Stimulated activated CD8-positive, alpha-beta memory T cell treated with anti-CD3 and anti-CD28 coated beads, Interleukin-4, amount 100 ng/mL, for 1 hour (primary cell): ENCODE results near the gene TOB1.

Source experiments
- DNase-seq, 2 donors: peaks; one replicate each; pipeline ENCODE4 v3.0.0-alpha.2; 2020; ENCODE audit warnings: low read depth in 2 of 2, low spot score in 1 of 2

Gene TOB1, protein sequence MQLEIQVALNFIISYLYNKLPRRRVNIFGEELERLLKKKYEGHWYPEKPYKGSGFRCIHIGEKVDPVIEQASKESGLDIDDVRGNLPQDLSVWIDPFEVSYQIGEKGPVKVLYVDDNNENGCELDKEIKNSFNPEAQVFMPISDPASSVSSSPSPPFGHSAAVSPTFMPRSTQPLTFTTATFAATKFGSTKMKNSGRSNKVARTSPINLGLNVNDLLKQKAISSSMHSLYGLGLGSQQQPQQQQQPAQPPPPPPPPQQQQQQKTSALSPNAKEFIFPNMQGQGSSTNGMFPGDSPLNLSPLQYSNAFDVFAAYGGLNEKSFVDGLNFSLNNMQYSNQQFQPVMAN

DNA sequence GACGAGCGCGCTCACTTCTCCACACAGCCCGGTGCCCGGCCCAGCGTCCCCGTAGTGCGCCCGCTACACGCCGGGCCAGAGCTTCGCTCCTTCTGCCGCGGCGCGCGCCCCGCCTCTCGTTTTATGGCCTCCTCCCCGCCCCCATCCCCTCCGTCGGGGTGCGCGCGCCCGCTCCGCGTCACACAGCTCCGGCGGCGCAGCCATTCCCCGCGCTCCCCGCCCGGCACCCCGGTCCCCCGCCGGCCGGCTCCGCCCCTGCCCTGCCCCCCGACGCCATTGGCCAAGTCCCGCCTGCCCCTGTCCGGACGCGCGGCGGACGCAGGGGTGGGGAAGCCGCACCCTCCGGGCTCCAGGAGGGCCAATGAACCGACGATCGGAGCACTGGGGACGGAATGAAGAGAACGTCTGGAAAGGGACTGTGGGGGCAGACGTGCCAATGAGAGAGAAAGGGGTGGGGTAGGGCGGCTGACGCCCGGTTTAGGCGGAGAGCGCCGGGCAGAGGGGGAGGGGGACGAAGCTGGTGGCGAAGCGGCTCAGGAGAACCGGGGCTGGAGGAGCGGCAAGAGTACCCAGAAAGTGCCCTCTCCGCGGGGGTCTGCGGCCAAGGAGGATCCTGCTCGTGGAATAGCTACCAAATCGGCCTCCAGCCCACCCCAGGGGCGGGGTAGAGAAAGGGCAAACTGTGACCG, at the start of gene TOB1:
Gene TOB1 (minus strand): TSS at position 94 of the 689 bp plus-strand sequence. CDS start 2,337 bp downstream, outside the sequence.
- DNase-seq, result peak; percentile 94

GRCh38 chr17:50914505-50915063, 48.4 kb upstream of the TOB1 start:
- no peak for DNase-seq

GRCh38 chr17:50913120-50913519, 47.0 kb upstream of the TOB1 start:
- DNase-seq, result no peak

DNA sequence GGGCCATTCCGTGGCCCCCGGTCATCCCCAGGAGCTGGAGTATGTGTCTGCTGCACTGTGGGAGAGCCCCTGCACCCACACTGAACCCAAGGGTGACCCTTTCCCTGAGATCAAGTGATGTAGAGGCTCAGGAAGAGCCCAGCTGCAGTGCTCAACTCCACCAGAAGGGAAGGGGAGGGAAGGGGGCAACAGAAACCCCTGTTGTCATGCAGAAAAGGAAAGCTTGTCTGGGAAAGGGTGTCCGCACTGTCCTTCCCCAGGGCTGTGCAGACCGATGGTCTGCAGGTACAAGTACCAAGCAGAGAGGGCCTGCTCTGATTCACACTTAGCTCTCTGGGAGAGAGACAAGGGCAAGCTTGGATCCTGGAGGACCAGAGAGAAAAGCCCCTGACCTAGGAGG, 45.7 kb upstream of the TOB1 start:
- DNase-seq, result no peak

- no peak for DNase-seq
Measured at GRCh38 chr17:50911450-50911849, 45.3 kb upstream of the TOB1 start.

GRCh38 chr17:50909765-50910605, 43.8 kb upstream of the TOB1 start:
- DNase-seq, result peak; percentile 35 to 59

DNA sequence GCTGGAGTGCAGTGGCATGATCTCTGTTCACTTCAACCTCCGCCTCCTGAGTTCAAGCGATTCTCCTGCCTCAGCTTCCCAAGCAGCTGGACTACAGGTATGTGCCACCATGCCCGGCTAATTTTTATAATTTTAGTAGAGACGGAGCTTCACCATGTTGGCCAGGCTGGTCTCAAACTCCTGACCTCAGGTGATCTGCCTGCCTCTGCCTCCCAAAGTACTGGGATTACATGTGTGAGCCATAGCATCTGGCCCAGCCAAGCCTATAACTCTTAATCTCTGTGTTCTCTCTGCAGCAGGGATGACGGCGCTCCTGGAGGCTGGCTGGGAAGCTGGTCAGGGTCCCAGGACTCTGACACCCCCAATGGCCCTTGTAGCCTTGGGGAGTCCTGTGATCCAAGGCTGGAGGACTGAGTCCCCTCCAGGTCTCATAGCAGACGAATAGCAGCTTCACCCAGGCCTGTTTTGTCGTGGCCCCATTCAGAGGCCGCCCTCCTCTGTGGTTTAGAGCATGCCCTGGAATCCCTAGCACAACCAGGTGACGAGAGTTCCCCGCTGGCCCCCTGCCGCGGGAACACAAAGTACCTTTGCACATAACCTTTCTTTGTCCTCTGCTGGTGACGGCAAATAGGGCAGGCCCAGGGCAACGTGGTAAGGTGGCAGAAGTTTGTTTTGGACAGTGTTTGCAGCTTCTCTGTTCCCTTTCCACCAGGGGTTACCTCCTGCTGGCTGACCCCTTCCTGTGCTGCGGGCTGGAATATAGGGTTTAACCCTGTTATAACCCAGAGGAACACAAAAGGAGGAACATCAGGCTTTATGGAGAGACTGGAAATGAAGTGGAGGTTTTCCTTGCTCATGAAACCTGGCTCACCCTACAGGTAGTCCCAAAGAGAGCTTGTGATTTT, 43.0 kb upstream of the TOB1 start:
- no peak for DNase-seq

- no peak for DNase-seq
Measured at GRCh38 chr17:50908140-50908859, 42.1 kb upstream of the TOB1 start.

DNA sequence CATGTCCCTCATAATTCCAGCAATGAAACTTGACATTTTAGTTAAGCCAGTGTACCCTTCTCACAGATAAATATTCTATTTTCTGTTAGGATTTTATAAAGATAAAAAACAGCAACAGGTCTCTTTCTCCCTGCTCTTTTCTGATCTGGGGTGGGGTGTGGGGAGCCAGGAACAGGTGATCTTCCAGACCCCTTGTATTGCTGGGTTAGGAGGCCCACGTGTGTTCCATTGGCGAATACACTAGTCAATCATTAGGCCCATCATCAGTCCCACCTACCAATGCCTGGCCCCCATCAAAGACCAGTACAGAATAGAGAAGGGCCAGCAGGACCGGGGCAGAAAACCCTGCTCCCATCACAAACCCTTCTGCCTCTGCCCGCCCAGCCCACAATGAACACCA, 40.3 kb upstream of the TOB1 start:
- DNase-seq, result no peak

- DNase-seq, result no peak
Measured at GRCh38 chr17:50905460-50905803, 39.3 kb upstream of the TOB1 start.

DNA sequence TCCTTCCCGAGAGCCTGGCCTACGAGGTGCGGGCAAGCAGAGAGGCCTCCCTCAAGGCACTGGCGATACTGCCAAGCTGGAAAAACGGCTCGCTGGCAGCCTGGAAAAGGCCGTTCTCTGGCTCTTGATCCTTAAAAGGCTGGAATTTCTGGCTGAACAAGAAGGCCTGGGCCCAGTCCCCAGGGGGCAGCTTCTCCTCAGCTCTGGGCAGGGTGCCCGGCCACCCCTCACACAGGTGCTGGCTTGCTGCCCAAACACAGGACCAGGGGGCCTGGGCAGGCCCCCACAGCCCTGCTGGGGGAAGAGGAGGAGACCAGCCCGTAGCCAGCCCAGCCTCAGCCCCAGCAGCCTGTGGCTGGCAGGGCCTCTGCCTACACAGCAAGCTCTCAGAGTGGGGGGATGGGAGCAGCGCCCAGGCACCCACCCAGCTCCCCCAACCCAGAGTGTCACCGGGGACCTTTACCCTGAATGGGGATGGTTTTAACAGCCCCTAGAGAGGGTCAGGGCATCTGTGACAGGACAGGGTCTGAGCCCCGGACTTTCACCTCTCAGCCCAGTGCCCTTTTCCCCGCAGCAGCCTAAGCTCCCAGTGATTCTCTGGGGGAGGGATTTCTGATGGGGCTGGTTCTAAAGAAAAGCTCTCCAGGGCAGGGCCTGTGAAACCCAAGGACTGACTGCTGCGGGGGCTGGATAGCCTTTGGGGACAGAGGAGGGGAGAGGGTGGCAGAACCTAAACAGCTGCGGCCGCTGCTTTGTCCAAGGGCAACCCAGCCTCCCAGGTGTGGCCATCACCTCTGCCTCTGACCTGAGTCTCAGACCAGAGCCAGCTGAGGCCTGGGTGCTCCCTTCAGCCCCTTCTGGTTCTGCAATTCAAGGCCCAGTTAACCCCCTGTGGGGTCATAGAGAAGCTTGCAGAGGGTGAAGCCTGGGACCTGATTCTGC, 38.6 kb upstream of the TOB1 start:
- DNase-seq, result no peak

DNA sequence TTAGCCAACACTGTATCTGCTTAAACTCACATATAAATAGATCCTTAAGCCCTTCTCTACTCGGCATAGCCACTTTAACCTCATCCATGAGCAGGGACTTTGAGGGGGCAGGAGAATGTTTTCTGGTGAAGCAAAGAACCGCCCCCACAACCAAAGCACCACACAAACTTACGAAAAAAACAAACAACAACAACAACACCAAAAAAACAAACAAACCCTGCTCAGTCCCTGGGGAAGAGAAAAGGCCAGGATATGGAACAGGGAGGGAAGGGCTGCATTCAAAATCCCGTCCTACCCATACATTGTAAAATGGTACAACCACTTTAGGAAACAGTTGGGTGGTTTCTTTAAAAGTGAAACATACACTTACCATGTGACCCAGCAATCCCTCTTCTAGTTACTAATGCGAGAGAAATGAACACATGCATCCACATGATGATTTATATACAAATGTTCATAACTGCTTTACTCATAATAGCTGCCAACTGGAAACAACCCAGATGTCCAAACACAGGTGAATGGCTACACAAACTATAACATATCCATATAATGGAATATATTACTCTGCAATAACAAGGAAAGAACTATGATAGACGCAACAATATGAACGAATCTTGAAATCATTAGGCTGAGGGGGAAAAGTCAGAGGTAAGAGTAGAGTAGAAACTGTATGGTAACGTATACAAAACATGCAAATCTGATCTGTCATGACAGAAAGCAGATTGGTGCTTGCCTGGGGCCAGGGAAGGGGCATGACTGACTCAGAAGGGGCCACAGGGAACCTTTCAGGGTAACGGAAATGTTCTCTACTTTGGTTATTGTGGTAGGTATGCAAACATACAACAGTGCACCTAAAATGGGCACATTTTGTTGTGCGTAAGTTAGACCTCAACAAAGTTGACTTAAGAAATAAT, 37.7 kb upstream of the TOB1 start:
- DNase-seq, result no peak

DNA sequence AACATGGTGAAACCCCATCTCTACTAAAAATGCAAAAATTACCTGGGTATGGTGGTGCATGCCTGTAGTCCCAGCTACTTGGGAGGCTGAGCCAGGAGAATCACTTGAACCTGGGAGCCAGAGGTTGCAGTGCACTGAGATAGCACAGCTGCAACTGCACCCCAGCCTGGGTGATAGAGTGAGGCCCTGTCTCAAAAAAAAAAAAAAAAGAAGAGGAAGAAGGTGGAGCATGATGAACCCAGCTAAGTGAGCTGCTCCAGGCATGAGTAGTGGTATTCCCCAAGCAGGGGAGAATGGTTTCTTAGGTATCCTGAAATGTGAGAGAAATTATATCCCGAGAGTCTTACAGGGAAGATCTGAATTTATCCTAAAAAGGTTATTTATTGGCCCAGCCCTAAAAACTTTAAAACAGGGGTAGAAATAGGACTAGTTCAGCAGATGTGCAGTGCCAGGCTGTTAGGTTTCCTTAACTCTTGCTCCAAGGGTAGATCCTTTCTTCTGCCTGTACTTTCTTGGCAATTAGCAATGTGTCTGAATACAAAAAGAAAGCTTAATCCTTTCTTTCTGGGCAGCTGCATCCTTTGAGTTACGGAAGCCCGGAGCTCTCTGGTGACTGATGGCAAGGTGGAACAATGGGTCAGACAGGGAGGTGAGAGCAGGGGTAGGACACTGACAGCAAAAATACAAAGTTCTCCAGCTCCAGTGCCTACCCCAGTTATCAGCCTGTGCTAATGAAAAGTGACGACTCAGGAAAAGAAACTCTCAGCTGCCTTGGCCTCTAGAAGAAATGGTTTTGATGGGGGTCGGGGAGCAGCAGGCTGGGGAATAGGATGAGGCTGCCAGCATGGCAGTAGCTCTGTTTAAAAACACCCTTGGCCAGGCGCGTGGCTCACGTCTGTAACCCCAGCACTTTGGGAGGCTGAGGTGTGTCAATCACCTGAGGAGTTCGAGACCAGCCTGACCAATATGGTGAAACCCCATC, 36.5 kb upstream of the TOB1 start:
- no peak for DNase-seq

GRCh38 chr17:50900383-50900892, 34.3 kb upstream of the TOB1 start:
- DNase-seq, result no peak

DNA sequence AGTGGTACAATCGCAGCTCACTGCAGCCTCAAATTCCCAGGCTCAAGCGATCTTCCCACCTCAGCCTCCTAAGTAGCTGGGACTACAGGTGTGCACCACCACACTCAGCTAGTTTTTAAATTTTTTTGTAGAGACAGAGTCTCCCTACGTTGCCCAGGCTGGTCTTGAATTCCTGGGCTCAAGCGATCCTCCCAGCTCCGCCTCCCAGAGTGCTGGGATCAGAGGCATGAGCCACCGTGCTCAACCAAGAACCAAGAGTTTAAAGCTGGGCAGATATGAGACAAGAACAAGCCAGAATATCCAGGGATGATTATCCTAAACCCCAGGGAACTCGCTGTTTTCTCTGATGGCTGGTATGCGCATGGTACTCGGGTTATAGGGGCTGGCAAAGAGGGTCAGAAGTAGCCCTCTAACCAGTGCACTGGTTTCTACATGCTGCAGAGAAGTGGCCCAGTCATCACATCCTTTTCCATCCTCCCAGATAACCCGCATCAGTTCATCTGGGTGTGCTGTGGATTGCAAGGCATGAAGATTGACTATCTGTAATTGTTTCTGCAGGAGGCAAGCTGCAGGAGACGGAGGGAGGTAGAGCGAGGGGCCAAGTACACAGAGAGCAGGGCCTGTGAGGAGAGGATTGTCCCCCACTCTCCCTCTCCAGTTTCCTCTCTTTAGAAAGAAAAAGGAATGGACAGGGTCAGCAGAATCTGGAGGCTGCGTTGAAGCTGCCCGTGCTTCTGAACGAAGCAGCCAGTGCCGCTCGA, 33.6 kb upstream of the TOB1 start:
- DNase-seq, result no peak
